SK-N-SH treated with all-trans-retinoic acid at 6 μM for 48 hours (cell line): ENCODE data around the gene SCN1B.

Source experiments
- GLIS3 ChIP-seq: fragments of 250-450 bp; sonication (Bioruptor Pico); IDR thresholded peaks from 2 replicates; pipeline ENCODE4 v1.5.0; 2020; ENCODE audit warnings: mild to moderate bottlenecking, moderate library complexity
- ISL1 ChIP-seq: fragments of 250-450 bp; sonication (Bioruptor Pico); IDR thresholded peaks from 2 replicates; pipeline ENCODE4 v2.1.2; 2022; ENCODE audit warnings: mild to moderate bottlenecking, moderate library complexity
- TOX ChIP-seq: fragments of 250-450 bp; sonication (Bioruptor Pico); IDR thresholded peaks from 2 replicates; pipeline ENCODE4 v1.8.0; 2021; ENCODE audit warnings: mild to moderate bottlenecking, moderate library complexity, borderline replicate concordance
- TF ChIP-seq, protein P1 (sequence below): fragments of 250-450 bp; sonication (Bioruptor Pico); IDR thresholded peaks from 2 replicates; pipeline ENCODE4 v1.5.0; 2020; ENCODE audit warnings: mild to moderate bottlenecking, moderate library complexity

DNA sequence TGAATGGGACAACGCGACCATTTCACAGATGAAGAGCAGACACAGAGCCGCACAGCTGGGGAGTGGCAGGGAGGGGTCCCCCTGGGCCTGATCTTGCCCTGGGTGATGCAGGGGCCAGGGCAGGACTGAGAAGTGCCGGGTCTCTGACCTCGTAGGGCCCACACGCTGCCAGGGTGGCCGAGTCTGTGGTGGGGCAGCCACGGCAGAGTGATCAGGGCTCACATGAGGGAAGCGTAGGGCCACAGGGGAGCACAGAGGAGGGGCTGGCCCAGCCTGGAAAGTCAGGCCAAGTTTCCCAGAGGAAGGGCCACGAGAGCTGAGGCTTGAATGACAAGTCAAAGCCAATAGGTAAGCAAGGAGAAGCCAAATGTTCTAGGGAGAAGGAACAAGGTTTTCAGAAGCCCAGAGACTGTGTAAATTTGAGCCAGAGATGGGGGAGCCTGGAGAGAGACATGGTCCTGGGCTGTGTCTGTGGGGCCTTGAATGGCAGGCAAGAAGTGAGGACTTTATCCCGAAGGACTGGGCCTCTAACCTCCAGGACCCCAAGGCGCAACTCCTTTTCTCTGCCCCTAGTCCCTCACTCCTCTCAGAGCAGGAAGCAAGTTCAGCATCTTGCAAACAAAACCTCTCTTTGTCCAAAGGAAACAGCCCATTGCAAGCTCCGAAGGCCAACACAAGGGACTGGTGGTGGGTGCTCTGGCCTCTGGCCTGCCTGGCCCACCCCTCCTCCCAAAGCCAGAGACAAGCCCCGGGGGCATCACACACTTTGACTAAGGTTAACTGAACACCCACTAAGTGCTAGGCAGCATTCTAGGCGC lies 53.6 kb downstream of the SCN1B start:
- no peak for TF ChIP-seq GLIS3
- no peak for TF ChIP-seq TOX (CRISPR knock-in tag)
- TF ChIP-seq ISL1 (CRISPR knock-in tag), result no peak
- TF ChIP-seq, protein P1, sequence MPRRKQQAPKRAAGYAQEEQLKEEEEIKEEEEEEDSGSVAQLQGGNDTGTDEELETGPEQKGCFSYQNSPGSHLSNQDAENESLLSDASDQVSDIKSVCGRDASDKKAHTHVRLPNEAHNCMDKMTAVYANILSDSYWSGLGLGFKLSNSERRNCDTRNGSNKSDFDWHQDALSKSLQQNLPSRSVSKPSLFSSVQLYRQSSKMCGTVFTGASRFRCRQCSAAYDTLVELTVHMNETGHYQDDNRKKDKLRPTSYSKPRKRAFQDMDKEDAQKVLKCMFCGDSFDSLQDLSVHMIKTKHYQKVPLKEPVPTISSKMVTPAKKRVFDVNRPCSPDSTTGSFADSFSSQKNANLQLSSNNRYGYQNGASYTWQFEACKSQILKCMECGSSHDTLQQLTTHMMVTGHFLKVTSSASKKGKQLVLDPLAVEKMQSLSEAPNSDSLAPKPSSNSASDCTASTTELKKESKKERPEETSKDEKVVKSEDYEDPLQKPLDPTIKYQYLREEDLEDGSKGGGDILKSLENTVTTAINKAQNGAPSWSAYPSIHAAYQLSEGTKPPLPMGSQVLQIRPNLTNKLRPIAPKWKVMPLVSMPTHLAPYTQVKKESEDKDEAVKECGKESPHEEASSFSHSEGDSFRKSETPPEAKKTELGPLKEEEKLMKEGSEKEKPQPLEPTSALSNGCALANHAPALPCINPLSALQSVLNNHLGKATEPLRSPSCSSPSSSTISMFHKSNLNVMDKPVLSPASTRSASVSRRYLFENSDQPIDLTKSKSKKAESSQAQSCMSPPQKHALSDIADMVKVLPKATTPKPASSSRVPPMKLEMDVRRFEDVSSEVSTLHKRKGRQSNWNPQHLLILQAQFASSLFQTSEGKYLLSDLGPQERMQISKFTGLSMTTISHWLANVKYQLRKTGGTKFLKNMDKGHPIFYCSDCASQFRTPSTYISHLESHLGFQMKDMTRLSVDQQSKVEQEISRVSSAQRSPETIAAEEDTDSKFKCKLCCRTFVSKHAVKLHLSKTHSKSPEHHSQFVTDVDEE (CRISPR knock-in tag), result no peak
